Activated naive CD4-positive, alpha-beta T cell treated with Interleukin-2 at 50 U/mL for 16 hours (primary cell): ENCODE results near the gene IFNA4.

ENCODE experiments used
- DNase-seq: peaks from one replicate; pipeline ENCODE4 v3.0.0-alpha.2; 2020

The IFNA4 gene

DNA sequence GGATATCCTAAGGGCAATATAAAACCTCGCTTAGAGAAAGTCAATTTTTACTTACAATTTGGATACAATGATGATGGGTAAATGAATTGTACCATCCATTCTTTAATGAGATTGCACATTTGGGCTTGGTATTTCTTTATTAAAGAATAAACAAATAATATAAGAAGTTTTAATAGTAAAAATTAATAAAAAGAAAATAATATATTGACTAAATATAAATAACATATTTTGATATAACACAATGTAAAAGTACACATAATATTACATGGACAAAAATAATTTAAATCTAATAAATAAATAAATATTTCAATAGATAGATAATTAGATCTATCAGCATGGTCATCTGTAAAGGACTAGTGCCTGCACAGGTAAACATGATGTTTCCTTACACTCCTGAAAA, 21.9 kb downstream of the IFNA4 start:
- no peak for DNase-seq

DNA sequence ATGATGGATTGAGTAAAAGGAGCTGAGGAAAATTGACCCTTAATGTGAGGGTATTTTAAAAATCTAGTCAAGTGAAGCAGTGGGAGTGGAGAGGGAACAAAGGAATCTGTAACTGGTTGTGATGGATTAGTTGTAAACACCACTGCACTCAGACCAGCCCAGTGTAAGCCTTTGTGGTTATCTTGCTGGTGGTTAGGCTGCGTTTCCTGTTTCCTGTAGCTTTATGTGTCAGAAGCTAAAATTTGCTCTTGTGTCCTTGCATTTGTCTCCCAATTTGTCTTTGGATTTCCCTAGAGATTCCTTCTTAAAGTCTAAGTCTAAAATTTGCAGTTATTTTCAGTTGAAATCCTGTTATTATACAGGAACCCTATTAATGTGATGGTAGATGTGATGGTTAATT, 27.2 kb downstream of the IFNA4 start:
- no peak for DNase-seq

DNA sequence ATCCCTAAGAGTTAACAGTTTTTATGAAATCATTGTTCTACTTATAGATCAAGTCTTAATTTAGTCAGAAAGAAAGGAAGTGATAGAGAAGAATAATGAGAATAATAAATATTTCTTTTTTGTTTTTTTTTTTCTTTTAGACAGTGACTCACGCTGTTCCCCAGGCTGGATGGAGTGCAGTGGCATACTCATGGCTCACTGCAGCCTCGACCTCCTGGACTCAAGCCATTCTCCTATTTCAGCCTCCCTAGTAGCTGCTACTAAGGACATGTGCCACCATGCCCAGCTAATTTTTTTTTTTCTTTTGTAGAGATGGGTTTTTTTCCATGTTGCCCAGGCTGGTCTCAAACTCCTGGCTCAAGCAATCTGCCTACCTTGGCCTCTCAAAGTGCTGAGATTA, 31.9 kb downstream of the IFNA4 start:
- no peak for DNase-seq

DNA sequence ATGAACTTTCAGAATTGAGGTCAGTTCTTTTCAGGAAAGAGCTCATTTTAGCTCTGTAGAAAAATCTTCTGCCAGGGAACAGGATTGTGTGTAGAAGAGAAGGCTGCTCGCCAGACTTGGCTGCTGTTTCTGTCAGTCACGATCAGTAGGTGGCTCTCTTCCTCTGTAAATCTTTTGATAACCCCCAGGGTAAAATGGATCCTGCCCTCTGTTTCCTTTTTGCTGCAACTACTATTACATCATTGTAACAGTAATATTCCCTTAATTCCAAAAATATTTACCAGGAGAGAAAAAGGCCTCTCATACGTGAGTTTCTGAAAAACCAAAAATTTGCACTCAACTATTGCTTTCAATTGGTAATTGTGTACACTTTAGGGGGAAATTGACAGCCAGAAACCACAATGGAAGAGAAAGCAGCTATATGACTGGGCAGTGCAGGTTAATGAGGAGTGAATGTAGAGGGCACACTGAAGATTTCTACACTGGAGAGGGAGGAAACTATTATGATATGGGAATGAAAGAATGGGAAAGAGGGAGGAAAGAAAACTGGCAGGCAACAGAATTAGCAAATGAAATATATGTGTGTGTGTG, 33.3 kb downstream of the IFNA4 start:
- DNase-seq: no peak

DNA sequence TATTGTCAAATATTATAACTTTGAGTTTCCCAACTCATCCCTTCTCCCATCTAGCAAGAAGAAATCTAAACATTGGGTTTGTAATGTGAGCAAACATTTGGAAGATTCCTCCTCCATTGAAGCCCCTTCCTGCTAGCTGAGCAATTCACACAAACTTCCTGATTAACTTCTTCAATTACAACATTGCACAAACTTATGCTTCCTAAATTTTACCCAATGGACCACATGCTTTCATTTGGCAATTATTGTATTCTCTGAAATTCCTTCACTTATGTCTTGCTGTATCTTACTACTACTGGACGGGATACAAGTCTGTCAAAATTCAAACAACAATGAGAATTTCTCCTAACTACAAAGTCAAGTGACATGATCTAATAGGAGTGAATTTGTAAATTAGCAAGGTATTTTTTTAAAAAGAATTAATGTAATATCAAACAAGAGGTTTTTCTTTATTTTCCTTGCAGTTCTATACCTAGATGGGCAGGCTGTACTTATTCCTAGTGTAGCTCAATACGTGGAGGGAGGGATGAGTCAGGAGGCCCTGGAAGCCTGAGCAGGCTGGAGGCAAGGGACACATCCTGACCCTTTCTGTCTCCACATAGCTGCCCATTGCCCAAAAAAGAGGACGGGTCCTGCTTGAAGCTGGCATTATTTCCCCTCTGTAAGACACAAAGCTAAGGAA, 33.9 kb downstream of the IFNA4 start:
- DNase-seq: no peak

DNA sequence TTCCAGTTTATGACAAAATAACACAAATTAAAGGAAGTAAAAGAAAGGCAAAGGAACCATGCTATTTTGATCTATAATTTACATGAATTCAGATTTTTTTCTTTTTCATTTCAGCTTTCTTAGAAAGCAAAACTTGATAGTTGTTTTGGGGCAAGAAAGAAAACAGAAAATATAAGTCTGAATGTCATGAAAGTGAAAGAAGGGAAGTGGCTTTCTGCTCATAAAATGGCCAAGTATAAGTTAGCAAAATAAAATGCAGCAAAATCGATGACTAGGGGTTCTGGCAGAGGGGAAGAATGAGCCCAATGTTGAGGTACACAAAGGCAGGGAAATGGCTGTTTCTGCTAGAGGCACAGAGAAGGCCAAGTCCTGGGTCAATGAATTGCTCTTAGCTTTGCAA, 42.8 kb downstream of the IFNA4 start:
- no peak for DNase-seq

DNA sequence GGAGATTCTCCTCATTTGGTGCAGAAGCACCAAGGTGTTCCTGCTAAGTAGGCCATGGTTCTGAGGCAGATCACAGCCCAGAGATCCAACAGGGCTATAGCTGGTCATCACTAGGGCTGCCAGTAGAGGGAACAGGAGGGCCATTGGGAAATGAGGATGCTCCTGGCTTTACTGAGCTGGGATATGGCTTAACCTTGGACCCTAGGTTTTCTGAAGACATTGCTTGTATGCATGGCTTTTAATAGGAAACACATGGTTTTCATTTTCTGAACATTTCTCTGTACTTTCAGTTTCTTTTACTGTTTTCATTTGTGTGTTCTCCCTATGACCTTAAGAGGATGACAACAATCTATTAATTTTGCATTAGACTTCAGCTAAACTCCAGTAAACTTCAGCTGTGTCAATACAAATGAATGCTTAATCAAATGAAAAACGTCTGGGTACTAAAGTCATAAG, 45.9 kb downstream of the IFNA4 start, which contains the start of gene IFNW1:
TSS of gene IFNW1 (minus strand) at position 406 of the 456 bp plus-strand sequence. CDS start at position 144, 262 bp downstream.
- no peak for DNase-seq

DNA sequence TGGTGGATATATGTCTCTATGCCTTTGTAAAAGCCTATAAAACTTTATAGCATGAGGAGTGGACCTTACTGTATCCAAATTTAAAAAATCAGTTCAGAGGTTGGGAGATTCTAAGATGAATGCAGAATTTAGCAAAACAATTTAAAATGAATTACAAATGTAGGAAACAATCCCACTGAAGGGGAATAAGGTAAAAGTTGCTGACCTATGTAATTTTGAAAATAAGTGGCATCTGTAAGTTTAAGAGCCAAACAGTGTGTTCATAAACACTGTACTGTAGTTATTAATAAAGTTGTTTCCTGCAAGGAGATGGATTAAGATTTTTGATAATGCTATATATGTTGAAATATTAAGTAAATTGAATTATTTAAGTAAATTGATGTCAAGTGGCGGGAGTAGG, 50.4 kb downstream of the IFNA4 start:
- no peak for DNase-seq
